GM21447 (cell line): ENCODE data around the gene ALOX5.
A peak's percentile ranks its signal among the peaks of the same experiment; 100 is the strongest.
"Not testable (repeated sequence)": the region's sequence is repeated elsewhere in the genome, so short reads cannot be mapped to it uniquely, and the experiment has no call there.

Experiments
- ATAC-seq: cut with Tn5 transposase; IDR thresholded peaks from one replicate; pipeline ENCODE4 v1.9.1; 2021; ENCODE audit not compliant: unreplicated experiment

ALOX5 gene

GRCh38 chr10:45403151-45403550 is 29.1 kb downstream of the ALOX5 start:
- no peak for ATAC-seq

DNA sequence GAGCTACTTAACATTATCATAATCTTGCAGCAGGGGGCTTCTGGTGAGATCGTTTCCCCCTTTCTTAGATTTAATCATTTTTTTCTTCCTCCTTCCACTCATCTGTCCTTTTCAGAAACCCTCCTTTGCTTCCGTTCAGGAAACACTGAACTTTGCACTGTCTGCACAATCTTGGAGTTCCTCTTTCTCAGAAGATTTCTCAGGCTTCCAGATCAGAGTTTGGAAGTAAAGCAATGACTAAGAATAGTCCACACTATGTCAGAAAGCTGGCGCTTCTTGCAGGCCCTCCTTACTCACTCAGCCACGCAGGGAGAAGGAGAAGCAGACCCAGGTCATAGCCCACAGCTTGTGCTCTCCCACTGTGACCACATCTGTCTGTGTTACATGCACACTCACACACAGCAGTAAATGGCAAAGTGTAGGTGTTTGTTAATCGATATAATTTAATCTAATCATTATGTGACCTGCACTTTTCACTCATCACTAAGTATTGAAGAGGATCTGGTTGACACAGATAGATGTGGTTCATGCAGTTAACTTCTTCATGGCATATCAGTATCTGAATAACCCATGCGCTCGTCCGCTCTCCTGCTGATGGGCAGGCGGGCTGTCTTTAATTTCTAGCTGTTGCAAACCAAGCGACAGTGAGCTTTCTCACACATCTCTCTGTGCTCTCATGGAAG is 30.2 kb downstream of the ALOX5 start:
- peak; percentile 57 for ATAC-seq

- ATAC-seq: no peak
Observed at GRCh38 chr10:45404770-45405120, 30.7 kb downstream of the ALOX5 start.

- ATAC-seq: no peak
Observed at GRCh38 chr10:45407542-45407941, 33.5 kb downstream of the ALOX5 start.

- no peak for ATAC-seq
Observed at GRCh38 chr10:45408421-45409319, 34.7 kb downstream of the ALOX5 start.

DNA sequence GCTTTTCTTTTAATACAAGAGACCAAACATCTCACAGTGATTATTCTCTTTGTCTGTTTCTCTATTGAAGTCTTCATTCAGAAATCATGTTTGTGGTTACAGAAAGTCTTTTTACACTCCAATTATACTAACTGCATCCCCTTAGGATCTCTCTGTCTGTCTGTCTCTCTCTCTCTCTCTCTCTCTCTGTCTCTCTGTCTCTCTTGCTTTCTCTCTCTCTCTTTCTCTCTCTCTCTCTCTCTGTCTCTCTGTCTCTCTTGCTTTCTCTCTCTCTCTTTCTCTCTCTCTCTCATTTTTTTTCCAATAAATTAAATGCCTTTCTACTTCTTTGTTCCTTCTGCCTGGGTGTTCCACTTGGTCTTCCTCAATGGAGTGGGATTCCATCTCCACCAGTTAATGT is 35.3 kb downstream of the ALOX5 start:
- ATAC-seq: not testable (repeated sequence)

- ATAC-seq: no peak
Observed at GRCh38 chr10:45409782-45410181, 35.8 kb downstream of the ALOX5 start.

GRCh38 chr10:45410489-45410806 is 36.4 kb downstream of the ALOX5 start:
- no peak for ATAC-seq

GRCh38 chr10:45410807-45411606 is 37.0 kb downstream of the ALOX5 start:
- no peak for ATAC-seq

DNA sequence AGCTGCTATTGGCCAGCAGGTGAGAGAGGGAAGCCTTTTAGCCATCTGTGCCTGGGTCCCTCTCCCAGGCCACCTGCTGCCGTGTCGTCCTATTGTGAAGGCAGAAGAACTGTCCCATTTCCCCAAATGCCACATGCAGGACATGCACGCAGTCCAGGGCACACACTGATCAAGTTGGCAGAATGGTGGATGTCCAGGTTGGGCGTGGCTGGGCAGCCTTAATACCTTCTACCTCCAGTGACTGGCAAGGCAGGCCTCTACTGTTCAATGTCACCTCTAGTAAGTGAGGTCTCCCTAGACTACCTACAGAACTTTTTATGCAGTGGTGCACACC is 37.6 kb downstream of the ALOX5 start:
- ATAC-seq: no peak

DNA sequence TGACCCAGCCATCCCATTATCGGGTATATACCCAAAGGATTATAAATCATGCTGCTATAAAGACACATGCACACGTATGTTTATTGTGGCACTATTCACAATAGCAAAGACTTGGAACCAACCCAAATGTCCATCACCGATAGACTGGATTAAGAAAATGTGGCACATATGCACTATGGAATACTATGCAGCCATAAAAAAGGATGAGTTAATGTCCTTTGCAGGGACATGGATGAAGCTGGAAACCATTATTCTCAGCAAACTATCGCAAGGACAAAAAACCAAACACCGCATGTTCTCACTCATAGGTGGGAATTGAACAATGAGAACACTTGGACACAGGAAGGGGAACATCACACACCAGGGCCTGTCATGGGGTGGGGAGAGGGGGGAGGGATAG is 41.0 kb downstream of the ALOX5 start:
- ATAC-seq: not testable (repeated sequence)

GRCh38 chr10:45416603-45417002 is 42.6 kb downstream of the ALOX5 start:
- ATAC-seq: no peak

GRCh38 chr10:45417746-45418145 is 43.7 kb downstream of the ALOX5 start:
- no peak for ATAC-seq

- ATAC-seq: no peak
Observed at GRCh38 chr10:45418417-45418848, 44.4 kb downstream of the ALOX5 start.

DNA sequence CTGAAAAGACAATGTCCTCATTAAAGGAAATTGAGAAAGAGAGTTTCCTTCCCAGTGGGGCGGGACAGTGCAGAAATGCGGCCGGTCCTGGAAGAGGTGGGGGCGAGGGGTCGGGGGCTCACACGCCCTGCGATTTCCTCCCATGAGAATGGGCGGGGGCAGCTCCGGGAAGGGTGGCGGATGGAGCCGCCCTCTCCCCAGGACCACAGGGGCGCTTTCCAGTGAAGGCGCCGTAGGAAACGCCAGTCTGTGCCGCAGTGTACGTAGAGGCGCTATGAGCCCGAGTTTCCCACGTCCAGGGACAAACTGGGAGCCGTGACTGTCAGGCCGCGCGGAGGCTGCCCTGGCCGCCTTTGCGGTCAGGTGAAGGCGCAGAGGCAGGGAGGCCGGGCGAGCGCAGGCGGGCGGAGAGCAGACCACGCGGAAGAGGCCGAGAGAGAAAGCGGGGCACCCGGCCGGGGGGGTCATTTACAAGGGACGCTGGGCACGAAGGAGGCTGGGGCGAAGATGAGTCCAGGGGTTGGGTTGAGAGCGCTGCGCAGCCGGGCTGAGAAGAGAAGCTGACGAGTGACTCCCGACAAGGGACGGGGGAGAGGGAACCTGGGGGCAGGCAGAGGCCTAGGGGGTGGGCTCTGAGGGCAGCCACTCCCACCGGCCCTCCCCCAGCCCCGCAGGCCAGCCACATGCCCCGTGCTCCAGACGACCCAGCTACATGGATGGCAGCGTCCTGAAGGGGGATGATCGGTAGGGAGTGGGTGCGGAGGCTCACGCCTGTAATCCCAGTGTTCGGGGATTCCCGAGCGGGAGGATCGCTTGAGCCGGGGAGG is 45.0 kb downstream of the ALOX5 start:
- ATAC-seq: peak; percentile 42

DNA sequence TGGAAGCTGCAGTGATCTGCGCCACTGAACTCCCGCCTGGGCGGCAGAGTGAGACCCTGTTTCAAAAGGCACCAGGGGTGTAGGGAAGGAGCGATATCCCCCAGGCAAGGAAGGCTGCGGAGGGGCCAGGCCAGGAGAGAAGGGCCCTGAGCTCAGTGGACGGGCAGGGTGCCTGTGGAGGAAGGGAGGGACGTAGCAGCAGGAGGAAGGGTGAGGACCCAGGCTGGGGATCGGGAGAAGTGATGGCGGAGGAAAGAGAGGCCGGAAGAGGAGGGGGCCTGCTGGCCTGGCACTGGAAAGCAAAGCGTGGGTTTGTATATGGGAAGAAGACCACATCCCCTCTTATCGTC is 45.6 kb downstream of the ALOX5 start:
- peak; percentile 2 for ATAC-seq

- ATAC-seq: peak; percentile 65
Observed at GRCh38 chr10:45420453-45421192, 46.6 kb downstream of the ALOX5 start.

GRCh38 chr10:45421221-45422097 is 47.4 kb downstream of the ALOX5 start:
- ATAC-seq: peak; percentile 38

- ATAC-seq: no peak
Observed at GRCh38 chr10:45422207-45422865, 48.3 kb downstream of the ALOX5 start.
